ENCODE results near the gene ARRDC1. TPM values are rescaled to one million over a fixed set of nuclear protein-coding genes. Genes with fewer than 3 reads are reported as not detected.
A peak's percentile ranks its signal among the peaks of the same experiment; 100 is the strongest.

The ARRDC1 gene
- total RNA-seq, 1 donor from 2014 or later = 136 TPM

GRCh38 chr9:137645211-137645610 lies 39.7 kb downstream of the ARRDC1 start:
- Histone ChIP-seq H3K4me3 (ENCODE audit: low read depth, low read length) (no peak overlapping the region), H3K36me3 (ENCODE audit: control insufficient read depth, insufficient read depth, low read length) (peaks cover 8% of the 10 kb centered on the region), H3K27me3 (ENCODE audit: control insufficient read depth, insufficient read depth, low read length) (no peaks in the 10 kb centered on the region)
- FAIRE-seq (no peak), DNase-seq (ENCODE audit: low read depth) (no peak)
- no peak for TF ChIP-seq CTCF (IDR thresholded peaks at IDR 0.05; ENCODE audit: insufficient read depth, low read length, severe bottlenecking)

- FAIRE-seq = no peak
- peaks cover 9% of the 10 kb centered on the region for H3K36me3 ChIP-seq (ENCODE audit: control insufficient read depth, insufficient read depth, low read length)
- no peak overlapping the region for H3K4me3 ChIP-seq (ENCODE audit: low read depth, low read length)
- no peak for DNase-seq (ENCODE audit: low read depth)
- no peaks in the 10 kb centered on the region for H3K27me3 ChIP-seq (ENCODE audit: control insufficient read depth, insufficient read depth, low read length)
- TF ChIP-seq CTCF (IDR thresholded peaks at IDR 0.05; ENCODE audit: insufficient read depth, low read length, severe bottlenecking) = no peak
Measured at GRCh38 chr9:137646341-137646740, 40.9 kb downstream of the ARRDC1 start.

- Histone ChIP-seq H3K36me3 (ENCODE audit: control insufficient read depth, insufficient read depth, low read length) (peaks cover 8% of the 10 kb centered on the region), H3K27me3 (ENCODE audit: control insufficient read depth, insufficient read depth, low read length) (no peaks in the 10 kb centered on the region), H3K4me3 (ENCODE audit: low read depth, low read length) (no peak overlapping the region)
- no peak for FAIRE-seq
- no peak for TF ChIP-seq CTCF (IDR thresholded peaks at IDR 0.05; ENCODE audit: insufficient read depth, low read length, severe bottlenecking)
- DNase-seq (ENCODE audit: low read depth) = no peak
Measured at GRCh38 chr9:137647096-137647714, 41.7 kb downstream of the ARRDC1 start.

GRCh38 chr9:137648396-137648795 lies 42.9 kb downstream of the ARRDC1 start:
- H3K4me3 ChIP-seq (ENCODE audit: low read depth, low read length) = no peak overlapping the region
- no peak for TF ChIP-seq CTCF (IDR thresholded peaks at IDR 0.05; ENCODE audit: insufficient read depth, low read length, severe bottlenecking)
- no peaks in the 10 kb centered on the region for H3K27me3 ChIP-seq (ENCODE audit: control insufficient read depth, insufficient read depth, low read length)
- DNase-seq (ENCODE audit: low read depth) (no peak), FAIRE-seq (no peak)
- H3K36me3 ChIP-seq (ENCODE audit: control insufficient read depth, insufficient read depth, low read length) = peaks cover 10% of the 10 kb centered on the region

GRCh38 chr9:137649553-137649952 lies 44.1 kb downstream of the ARRDC1 start:
- H3K4me3 ChIP-seq (ENCODE audit: low read depth, low read length) = no peak overlapping the region
- no peaks in the 10 kb centered on the region for H3K27me3 ChIP-seq (ENCODE audit: control insufficient read depth, insufficient read depth, low read length)
- H3K36me3 ChIP-seq (ENCODE audit: control insufficient read depth, insufficient read depth, low read length) = peaks cover 10% of the 10 kb centered on the region
- no peak for TF ChIP-seq CTCF (IDR thresholded peaks at IDR 0.05; ENCODE audit: insufficient read depth, low read length, severe bottlenecking)
- DNase-seq (ENCODE audit: low read depth) (no peak), FAIRE-seq (no peak)

GRCh38 chr9:137650259-137650658 lies 44.8 kb downstream of the ARRDC1 start:
- DNase-seq (ENCODE audit: low read depth) (peak; percentile 38), FAIRE-seq (no peak)
- Histone ChIP-seq H3K27me3 (ENCODE audit: control insufficient read depth, insufficient read depth, low read length) (no peaks in the 10 kb centered on the region), H3K4me3 (ENCODE audit: low read depth, low read length) (no peak overlapping the region), H3K36me3 (ENCODE audit: control insufficient read depth, insufficient read depth, low read length) (peaks cover 10% of the 10 kb centered on the region)
- TF ChIP-seq CTCF (IDR thresholded peaks at IDR 0.05; ENCODE audit: insufficient read depth, low read length, severe bottlenecking) = no peak

Measured in bronchial epithelial cell (primary cell).